Measurements from ENCODE around the gene GDF9. TPM values are rescaled to one million over a fixed set of nuclear protein-coding genes. Genes with fewer than 3 reads are reported as not detected.

GDF9 gene
- total RNA-seq, 1 experiment from 2014 or later, result 0.42 TPM

DNA sequence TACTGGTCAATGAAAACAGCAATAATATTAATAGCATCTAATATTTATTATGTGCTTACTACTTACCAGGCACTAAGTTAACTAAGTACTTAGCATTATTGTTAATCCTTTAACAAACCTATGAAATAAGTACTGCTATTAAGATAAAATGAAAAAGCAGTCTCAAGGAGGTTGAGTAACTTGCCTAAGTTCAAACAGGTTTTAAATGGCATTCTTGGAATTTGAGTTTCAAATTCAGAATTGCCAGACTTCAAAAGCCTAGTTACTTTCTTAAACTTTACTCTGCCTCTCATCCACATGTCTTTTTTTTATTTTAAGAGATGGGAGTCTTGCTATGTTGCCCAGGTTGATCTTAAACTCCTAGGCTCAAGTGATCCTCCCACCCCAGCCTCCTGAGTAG lies 23.2 kb upstream of the GDF9 start (continued):
- TF ChIP-seq ATF3 (CRISPR knock-in tag; conservative IDR thresholded peaks at IDR 0.05) (no peak), CREB1 (CRISPR knock-in tag; IDR thresholded peaks at IDR 0.05) (no peak), SP1 (CRISPR knock-in tag; conservative IDR thresholded peaks at IDR 0.05) (no peak), HMGXB4 (CRISPR knock-in tag; IDR thresholded peaks at IDR 0.05) (no peak), SOX15 (CRISPR knock-in tag; IDR thresholded peaks at IDR 0.05) (no peak)
- TF ChIP-seq, protein P1, sequence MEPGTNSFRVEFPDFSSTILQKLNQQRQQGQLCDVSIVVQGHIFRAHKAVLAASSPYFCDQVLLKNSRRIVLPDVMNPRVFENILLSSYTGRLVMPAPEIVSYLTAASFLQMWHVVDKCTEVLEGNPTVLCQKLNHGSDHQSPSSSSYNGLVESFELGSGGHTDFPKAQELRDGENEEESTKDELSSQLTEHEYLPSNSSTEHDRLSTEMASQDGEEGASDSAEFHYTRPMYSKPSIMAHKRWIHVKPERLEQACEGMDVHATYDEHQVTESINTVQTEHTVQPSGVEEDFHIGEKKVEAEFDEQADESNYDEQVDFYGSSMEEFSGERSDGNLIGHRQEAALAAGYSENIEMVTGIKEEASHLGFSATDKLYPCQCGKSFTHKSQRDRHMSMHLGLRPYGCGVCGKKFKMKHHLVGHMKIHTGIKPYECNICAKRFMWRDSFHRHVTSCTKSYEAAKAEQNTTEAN (CRISPR knock-in tag; IDR thresholded peaks at IDR 0.05), result no peak
- TF ChIP-seq, protein P2, sequence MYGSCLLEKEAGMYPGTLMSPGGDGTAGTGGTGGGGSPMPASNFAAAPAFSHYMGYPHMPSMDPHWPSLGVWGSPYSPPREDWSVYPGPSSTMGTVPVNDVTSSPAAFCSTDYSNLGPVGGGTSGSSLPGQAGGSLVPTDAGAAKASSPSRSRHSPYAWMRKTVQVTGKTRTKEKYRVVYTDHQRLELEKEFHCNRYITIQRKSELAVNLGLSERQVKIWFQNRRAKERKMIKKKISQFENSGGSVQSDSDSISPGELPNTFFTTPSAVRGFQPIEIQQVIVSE (CRISPR knock-in tag; IDR thresholded peaks at IDR 0.05; ENCODE audit: borderline replicate concordance), result no peak
- TF ChIP-seq, protein P3, sequence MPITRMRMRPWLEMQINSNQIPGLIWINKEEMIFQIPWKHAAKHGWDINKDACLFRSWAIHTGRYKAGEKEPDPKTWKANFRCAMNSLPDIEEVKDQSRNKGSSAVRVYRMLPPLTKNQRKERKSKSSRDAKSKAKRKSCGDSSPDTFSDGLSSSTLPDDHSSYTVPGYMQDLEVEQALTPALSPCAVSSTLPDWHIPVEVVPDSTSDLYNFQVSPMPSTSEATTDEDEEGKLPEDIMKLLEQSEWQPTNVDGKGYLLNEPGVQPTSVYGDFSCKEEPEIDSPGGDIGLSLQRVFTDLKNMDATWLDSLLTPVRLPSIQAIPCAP (CRISPR knock-in tag; IDR thresholded peaks at IDR 0.05), result no peak

GRCh38 chr5:132887283-132887682 lies 21.0 kb upstream of the GDF9 start:
- H3K27ac Mint-ChIP-seq, result no peak overlapping the region
- no peaks in the 10 kb centered on the region for H3K9me3 Mint-ChIP-seq
- no peak overlapping the region for H3K4me3 Mint-ChIP-seq
- DNase-seq (ENCODE audit: low spot score) (no peak), ATAC-seq (no peak)
- ChIA-PET POLR2A (no interaction called here), CTCF (no interaction called here)
- TF ChIP-seq ZSCAN18 (CRISPR knock-in tag; IDR thresholded peaks at IDR 0.05) (no peak), FOXP1 (CRISPR knock-in tag; IDR thresholded peaks at IDR 0.05; ENCODE audit: borderline replicate concordance) (no peak), RELA (CRISPR knock-in tag; IDR thresholded peaks at IDR 0.05; ENCODE audit: borderline replicate concordance) (no peak), TEAD4 (CRISPR knock-in tag; IDR thresholded peaks at IDR 0.05) (no peak)
- TF ChIP-seq, protein P4, sequence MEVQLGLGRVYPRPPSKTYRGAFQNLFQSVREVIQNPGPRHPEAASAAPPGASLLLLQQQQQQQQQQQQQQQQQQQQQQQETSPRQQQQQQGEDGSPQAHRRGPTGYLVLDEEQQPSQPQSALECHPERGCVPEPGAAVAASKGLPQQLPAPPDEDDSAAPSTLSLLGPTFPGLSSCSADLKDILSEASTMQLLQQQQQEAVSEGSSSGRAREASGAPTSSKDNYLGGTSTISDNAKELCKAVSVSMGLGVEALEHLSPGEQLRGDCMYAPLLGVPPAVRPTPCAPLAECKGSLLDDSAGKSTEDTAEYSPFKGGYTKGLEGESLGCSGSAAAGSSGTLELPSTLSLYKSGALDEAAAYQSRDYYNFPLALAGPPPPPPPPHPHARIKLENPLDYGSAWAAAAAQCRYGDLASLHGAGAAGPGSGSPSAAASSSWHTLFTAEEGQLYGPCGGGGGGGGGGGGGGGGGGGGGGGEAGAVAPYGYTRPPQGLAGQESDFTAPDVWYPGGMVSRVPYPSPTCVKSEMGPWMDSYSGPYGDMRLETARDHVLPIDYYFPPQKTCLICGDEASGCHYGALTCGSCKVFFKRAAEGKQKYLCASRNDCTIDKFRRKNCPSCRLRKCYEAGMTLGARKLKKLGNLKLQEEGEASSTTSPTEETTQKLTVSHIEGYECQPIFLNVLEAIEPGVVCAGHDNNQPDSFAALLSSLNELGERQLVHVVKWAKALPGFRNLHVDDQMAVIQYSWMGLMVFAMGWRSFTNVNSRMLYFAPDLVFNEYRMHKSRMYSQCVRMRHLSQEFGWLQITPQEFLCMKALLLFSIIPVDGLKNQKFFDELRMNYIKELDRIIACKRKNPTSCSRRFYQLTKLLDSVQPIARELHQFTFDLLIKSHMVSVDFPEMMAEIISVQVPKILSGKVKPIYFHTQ (CRISPR knock-in tag; IDR thresholded peaks at IDR 0.05), result no peak
- TF ChIP-seq, protein P5, sequence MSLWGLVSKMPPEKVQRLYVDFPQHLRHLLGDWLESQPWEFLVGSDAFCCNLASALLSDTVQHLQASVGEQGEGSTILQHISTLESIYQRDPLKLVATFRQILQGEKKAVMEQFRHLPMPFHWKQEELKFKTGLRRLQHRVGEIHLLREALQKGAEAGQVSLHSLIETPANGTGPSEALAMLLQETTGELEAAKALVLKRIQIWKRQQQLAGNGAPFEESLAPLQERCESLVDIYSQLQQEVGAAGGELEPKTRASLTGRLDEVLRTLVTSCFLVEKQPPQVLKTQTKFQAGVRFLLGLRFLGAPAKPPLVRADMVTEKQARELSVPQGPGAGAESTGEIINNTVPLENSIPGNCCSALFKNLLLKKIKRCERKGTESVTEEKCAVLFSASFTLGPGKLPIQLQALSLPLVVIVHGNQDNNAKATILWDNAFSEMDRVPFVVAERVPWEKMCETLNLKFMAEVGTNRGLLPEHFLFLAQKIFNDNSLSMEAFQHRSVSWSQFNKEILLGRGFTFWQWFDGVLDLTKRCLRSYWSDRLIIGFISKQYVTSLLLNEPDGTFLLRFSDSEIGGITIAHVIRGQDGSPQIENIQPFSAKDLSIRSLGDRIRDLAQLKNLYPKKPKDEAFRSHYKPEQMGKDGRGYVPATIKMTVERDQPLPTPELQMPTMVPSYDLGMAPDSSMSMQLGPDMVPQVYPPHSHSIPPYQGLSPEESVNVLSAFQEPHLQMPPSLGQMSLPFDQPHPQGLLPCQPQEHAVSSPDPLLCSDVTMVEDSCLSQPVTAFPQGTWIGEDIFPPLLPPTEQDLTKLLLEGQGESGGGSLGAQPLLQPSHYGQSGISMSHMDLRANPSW (CRISPR knock-in tag; conservative IDR thresholded peaks at IDR 0.05; ENCODE audit: low read depth), result no peak
- H3K36me3 Mint-ChIP-seq, result peaks cover 63% of the 10 kb centered on the region
- no peaks in the 10 kb centered on the region for H3K4me1 Mint-ChIP-seq
- no peaks in the 10 kb centered on the region for H3K27me3 Mint-ChIP-seq (ENCODE audit: low read depth)
